Panc1 (cell line): ENCODE data around the gene FGF3. TPM values are rescaled to one million over a fixed set of nuclear protein-coding genes. Genes with fewer than 3 reads are reported as not detected.

Experiments
- ATAC-seq: fragments of 200-7000 bp; cut with Tn5 transposase; 2 replicates; pipeline ENCODE4 v1.9.1; 2020; ENCODE audit warnings: mild to moderate bottlenecking, moderate library complexity
- BruUV-seq: library from RNA; stranded (reverse); fragments of 400-500 nt; replicated peaks from 2 replicates; lab custom pipeline; 2021; lab: Mats Ljungman, UMichigan
- CTCF ChIA-PET: fragments of 300-600 bp; sonication (Branson Sonifier 250); formaldehyde crosslinking; loops from one replicate; lab custom pipeline; 2022; ENCODE audit warnings: antibody characterized with exemption; lab: Charles Lee
- POLR2A ChIA-PET: fragments of 300-600 bp; sonication (Branson Sonifier 250); formaldehyde crosslinking; loops from one replicate; lab custom pipeline; 2022; ENCODE audit warnings: antibody characterized with exemption; lab: Charles Lee
- DNase-seq: peaks from one replicate; pipeline ENCODE4 v3.0.0-alpha.2; 2010; ENCODE audit warnings: low read depth, low spot score
- H3K27ac ChIP-seq: 2 replicates; pipeline ENCODE4 v1.5.1; 2011; ENCODE audit warnings: mild to moderate bottlenecking, low read length, inconsistent platforms
- H3K27me3 ChIP-seq: fragments of 200-500 bp; sonication (Bioruptor generic); 2 replicates; pipeline ENCODE4 v1.6.0; 2014; ENCODE audit warnings: low read length, inconsistent platforms; ENCODE audit not compliant: control insufficient read depth, insufficient read depth
- H3K36me3 ChIP-seq: fragments of 200-500 bp; sonication (Bioruptor generic); 2 replicates; pipeline ENCODE4 v1.5.1; 2014; ENCODE audit warnings: inconsistent platforms, mild to moderate bottlenecking, low read length, moderate library complexity; ENCODE audit not compliant: control insufficient read depth, insufficient read depth
- H3K4me1 ChIP-seq: 2 replicates; pipeline ENCODE4 v1.5.1; 2011; ENCODE audit warnings: inconsistent platforms, mild to moderate bottlenecking, low read length, moderate library complexity; ENCODE audit not compliant: control insufficient read depth, insufficient read depth
- H3K4me3 ChIP-seq, 2 experiments: 2 replicates each; pipeline ENCODE4 v1.5.1; 2011 to 2012; ENCODE audit warnings: low read depth in 2 of 2, low read length in 2 of 2, mild to moderate bottlenecking in 2 of 2, inconsistent platforms in 1 of 2, moderate library complexity in 1 of 2
- H3K9me3 ChIP-seq: fragments of 200-500 bp; sonication (Bioruptor generic); 2 replicates; pipeline ENCODE4 v1.5.1; 2014; ENCODE audit warnings: low read depth, mild to moderate bottlenecking, inconsistent platforms, low read length, moderate library complexity; ENCODE audit not compliant: control insufficient read depth, insufficient read depth
- CTCF ChIP-seq: fragments of 450-650 bp; IDR thresholded peaks from 2 replicates; pipeline ENCODE4 v1.5.1; 2017; ENCODE audit warnings: mild to moderate bottlenecking
- POLR2AphosphoS5 ChIP-seq: IDR thresholded peaks from 2 replicates; pipeline ENCODE4 v1.6.1; 2012; ENCODE audit warnings: mild to moderate bottlenecking, low read depth, low read length, moderate library complexity
- SIN3A ChIP-seq: IDR thresholded peaks from 2 replicates; pipeline ENCODE4 v1.6.1; 2012; ENCODE audit warnings: low read depth, mild to moderate bottlenecking, low read length, moderate library complexity, borderline replicate concordance; ENCODE audit not compliant: insufficient read depth
- TCF7L2 ChIP-seq: IDR thresholded peaks from 2 replicates; pipeline ENCODE4 v1.6.1; 2011; ENCODE audit warnings: mild to moderate bottlenecking, low read depth, low read length, inconsistent platforms
- in situ Hi-C: cut with HindIII; loops from 2 replicates; pipeline ENCODE4 v1.10.0; 2016; ENCODE audit warnings: low sequenced_read_pairs, low pct_unique_long_range_greater_than_20kb
- intact Hi-C: fragments of 100-400 bp; cut with micrococcal nuclease; formaldehyde crosslinking; loops from one replicate; pipeline ENCODE4 v1.10.0; 2022; ENCODE audit not compliant: unreplicated experiment
- total RNA-seq: library from RNA; stranded (reverse); gene quantifications from one replicate; pipeline ENCODE4 v1.2.1, GENCODE V29; 2021; ENCODE audit not compliant: unreplicated experiment
- TF ChIP-seq, protein P1 (sequence below), 2 experiments: IDR thresholded peaks; 2 replicates each; pipeline ENCODE4 v1.6.1; 2011 to 2012; ENCODE audit warnings: low read depth in 2 of 2, control low read depth in 1 of 2, low read length in 1 of 2, mild to moderate bottlenecking in 1 of 2, moderate library complexity in 1 of 2; ENCODE audit not compliant: insufficient read depth in 1 of 2

The FGF3 gene
- total RNA-seq, 1 experiment from 2014 or later, result not detected

- no TSS peak for BruUV-seq
- no peak overlapping the region for H3K27ac ChIP-seq
- H3K4me1 ChIP-seq, result peaks cover 3% of the 10 kb centered on the region; the same call in 1 of the 2 replicates
- ATAC-seq, result no peak
- no peaks in the 10 kb centered on the region for H3K9me3 ChIP-seq
- in situ Hi-C loops, result no loop called here
- DNase-seq, result no peak
- TF ChIP-seq CTCF, result no peak
- TF ChIP-seq, protein P1, sequence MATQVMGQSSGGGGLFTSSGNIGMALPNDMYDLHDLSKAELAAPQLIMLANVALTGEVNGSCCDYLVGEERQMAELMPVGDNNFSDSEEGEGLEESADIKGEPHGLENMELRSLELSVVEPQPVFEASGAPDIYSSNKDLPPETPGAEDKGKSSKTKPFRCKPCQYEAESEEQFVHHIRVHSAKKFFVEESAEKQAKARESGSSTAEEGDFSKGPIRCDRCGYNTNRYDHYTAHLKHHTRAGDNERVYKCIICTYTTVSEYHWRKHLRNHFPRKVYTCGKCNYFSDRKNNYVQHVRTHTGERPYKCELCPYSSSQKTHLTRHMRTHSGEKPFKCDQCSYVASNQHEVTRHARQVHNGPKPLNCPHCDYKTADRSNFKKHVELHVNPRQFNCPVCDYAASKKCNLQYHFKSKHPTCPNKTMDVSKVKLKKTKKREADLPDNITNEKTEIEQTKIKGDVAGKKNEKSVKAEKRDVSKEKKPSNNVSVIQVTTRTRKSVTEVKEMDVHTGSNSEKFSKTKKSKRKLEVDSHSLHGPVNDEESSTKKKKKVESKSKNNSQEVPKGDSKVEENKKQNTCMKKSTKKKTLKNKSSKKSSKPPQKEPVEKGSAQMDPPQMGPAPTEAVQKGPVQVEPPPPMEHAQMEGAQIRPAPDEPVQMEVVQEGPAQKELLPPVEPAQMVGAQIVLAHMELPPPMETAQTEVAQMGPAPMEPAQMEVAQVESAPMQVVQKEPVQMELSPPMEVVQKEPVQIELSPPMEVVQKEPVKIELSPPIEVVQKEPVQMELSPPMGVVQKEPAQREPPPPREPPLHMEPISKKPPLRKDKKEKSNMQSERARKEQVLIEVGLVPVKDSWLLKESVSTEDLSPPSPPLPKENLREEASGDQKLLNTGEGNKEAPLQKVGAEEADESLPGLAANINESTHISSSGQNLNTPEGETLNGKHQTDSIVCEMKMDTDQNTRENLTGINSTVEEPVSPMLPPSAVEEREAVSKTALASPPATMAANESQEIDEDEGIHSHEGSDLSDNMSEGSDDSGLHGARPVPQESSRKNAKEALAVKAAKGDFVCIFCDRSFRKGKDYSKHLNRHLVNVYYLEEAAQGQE (IDR thresholded peaks at IDR 0.05; ENCODE audit: insufficient read depth in 1 of 2, low read depth in 2 of 2, low read length in 1 of 2), result no peak
- TF ChIP-seq TCF7L2, result no peak
- TF ChIP-seq POLR2AphosphoS5, result no peak
- no peak for TF ChIP-seq SIN3A
- ChIA-PET CTCF (no interaction called here), POLR2A (no interaction called here)
- H3K27me3 ChIP-seq, result peaks cover 5% of the 10 kb centered on the region
- no peaks in the 10 kb centered on the region for H3K36me3 ChIP-seq
- intact Hi-C loops, result no loop called here
- H3K4me3 ChIP-seq, result no peak overlapping the region
These were observed 40.8 kb downstream of the FGF3 start for GRCh38 chr11:69778373-69778772.

DNA sequence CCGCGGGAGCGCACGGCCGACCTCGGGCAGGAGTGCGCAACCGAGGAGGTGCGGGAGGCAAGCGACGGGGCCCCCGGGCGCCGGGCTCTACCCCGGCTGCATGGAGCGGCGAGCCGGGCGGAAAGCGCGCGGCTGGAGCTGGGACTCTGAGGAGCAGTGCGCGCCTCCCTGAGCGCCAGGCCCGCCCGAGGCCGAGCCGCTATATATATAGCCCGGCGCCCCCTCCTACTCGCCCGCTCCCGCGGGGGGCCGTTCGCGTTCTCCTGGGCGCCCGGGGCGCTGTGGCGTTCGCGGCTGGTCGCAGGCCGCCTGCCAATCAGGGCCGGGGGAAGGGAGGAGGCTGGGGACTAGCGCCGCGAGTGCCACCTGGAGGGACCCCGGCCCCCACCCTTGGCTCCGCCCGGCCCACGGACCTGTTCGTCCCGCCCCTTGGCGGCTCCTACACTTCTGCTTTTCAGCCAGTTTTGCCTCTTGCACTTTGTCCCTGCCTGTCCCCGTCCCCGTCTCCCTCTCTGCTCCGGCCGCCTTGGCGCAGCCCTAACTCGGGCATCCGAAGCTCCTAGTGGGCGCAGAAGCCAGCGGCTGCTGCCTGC lies 44.0 kb downstream of the FGF3 start, which contains the start of gene FGF4:
Gene FGF4, minus strand, starts transcription at position 179 of the 593 bp plus-strand sequence. CDS start 257 bp downstream, outside the sequence.
- ChIA-PET CTCF (no interaction called here), POLR2A (no interaction called here)
- intact Hi-C loops, result no loop called here
- no peak within 1 kb of the TSS for H3K4me3 ChIP-seq
- H3K9me3 ChIP-seq, result no peaks in the 10 kb centered on the region
- H3K4me1 ChIP-seq, result peaks cover 3% of the 10 kb centered on the region; the same call in 1 of the 2 replicates
- in situ Hi-C loops, result no loop called here
- DNase-seq (no peak), ATAC-seq (peak; percentile 46)
- TF ChIP-seq, protein P1 (IDR thresholded peaks at IDR 0.05; ENCODE audit: insufficient read depth in 1 of 2, low read depth in 2 of 2, low read length in 1 of 2), result no peak
- TF ChIP-seq CTCF, result no peak
- TF ChIP-seq TCF7L2, result no peak
- no peak for TF ChIP-seq SIN3A
- no peak for TF ChIP-seq POLR2AphosphoS5
- H3K27me3 ChIP-seq, result peaks cover 21% of the 10 kb centered on the region
- BruUV-seq, result no TSS peak
- no peak within 1 kb of the TSS for H3K27ac ChIP-seq
- H3K36me3 ChIP-seq, result no peaks in the 10 kb centered on the region
